Neural cell (in vitro differentiated cells): ENCODE results near the gene IFNA14.

Source experiments
- EP300 ChIP-seq: fragments of 450-650 bp; conservative IDR thresholded peaks from 2 replicates; pipeline ENCODE4 v1.6.1; 2014; ENCODE audit warnings: antibody characterized with exemption, mild to moderate bottlenecking, moderate library complexity; ENCODE audit not compliant: poor library complexity, severe bottlenecking
- RAD21 ChIP-seq: fragments of 450-650 bp; conservative IDR thresholded peaks from 2 replicates; pipeline ENCODE4 v1.6.1; 2014; ENCODE audit warnings: antibody characterized with exemption, mild to moderate bottlenecking, moderate library complexity
- SMC3 ChIP-seq: fragments of 450-650 bp; conservative IDR thresholded peaks from 2 replicates; pipeline ENCODE4 v1.6.1; 2014; ENCODE audit warnings: antibody characterized with exemption, mild to moderate bottlenecking, moderate library complexity; ENCODE audit not compliant: poor library complexity
- TAF1 ChIP-seq: IDR thresholded peaks from 2 replicates; pipeline ENCODE4 v1.6.1; 2012; ENCODE audit warnings: low read depth
- TF ChIP-seq, protein P1 (sequence below): fragments of 450-650 bp; IDR thresholded peaks from 2 replicates; pipeline ENCODE4 v1.5.1; 2014; ENCODE audit warnings: antibody characterized with exemption, mild to moderate bottlenecking, moderate library complexity; ENCODE audit not compliant: poor library complexity, severe bottlenecking

- TF ChIP-seq EP300 (no peak), SMC3 (no peak), RAD21 (no peak), TAF1 (no peak)
- TF ChIP-seq, protein P1, sequence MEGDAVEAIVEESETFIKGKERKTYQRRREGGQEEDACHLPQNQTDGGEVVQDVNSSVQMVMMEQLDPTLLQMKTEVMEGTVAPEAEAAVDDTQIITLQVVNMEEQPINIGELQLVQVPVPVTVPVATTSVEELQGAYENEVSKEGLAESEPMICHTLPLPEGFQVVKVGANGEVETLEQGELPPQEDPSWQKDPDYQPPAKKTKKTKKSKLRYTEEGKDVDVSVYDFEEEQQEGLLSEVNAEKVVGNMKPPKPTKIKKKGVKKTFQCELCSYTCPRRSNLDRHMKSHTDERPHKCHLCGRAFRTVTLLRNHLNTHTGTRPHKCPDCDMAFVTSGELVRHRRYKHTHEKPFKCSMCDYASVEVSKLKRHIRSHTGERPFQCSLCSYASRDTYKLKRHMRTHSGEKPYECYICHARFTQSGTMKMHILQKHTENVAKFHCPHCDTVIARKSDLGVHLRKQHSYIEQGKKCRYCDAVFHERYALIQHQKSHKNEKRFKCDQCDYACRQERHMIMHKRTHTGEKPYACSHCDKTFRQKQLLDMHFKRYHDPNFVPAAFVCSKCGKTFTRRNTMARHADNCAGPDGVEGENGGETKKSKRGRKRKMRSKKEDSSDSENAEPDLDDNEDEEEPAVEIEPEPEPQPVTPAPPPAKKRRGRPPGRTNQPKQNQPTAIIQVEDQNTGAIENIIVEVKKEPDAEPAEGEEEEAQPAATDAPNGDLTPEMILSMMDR, result no peak
Observed at GRCh38 chr9:21255538-21256212, 15.9 kb upstream of the IFNA14 start.
